GM10248 (cell line): ENCODE results near the gene FYB2.

Source experiments
- CTCF ChIA-PET: fragments of 300-600 bp; sonication (Branson Sonifier 250); formaldehyde crosslinking; extraction: SDS; loops from one replicate; lab custom pipeline; 2021; ENCODE audit warnings: antibody characterized with exemption; lab: Yijun Ruan, JAX
- POLR2A ChIA-PET: fragments of 350-650 bp; sonication (Branson Sonifier 250); formaldehyde crosslinking; extraction: SDS; loops from one replicate; lab custom pipeline; 2020; ENCODE audit warnings: antibody characterized with exemption; lab: Yijun Ruan, JAX
- DNase-seq: peaks from one replicate; pipeline ENCODE4 v3.0.0; 2012; ENCODE audit errors: extremely low spot score
- CTCF ChIP-seq: IDR thresholded peaks from 2 replicates; pipeline ENCODE4 v1.5.1; 2012; ENCODE audit warnings: mild to moderate bottlenecking, low read depth; ENCODE audit errors: extremely low read depth, missing control alignments, control extremely low read depth

The FYB2 gene

GRCh38 chr1:56797065-56797685, 22.0 kb downstream of the FYB2 start:
- TF ChIP-seq CTCF: no peak
- ChIA-PET POLR2A (no interaction called here), CTCF (interaction anchor here (1.3 to 1.4 kb wide), 2 partner anchors 15 to 17 kb away, joined by 3 to 4 read pairs; no protein-coding TSS in a partner anchor)
- no peak for DNase-seq

GRCh38 chr1:56795870-56796269, 23.3 kb downstream of the FYB2 start:
- ChIA-PET POLR2A (no interaction called here), CTCF (interaction anchor here (1.3 kb wide), 1 partner anchor 16 kb away, joined by 3 read pairs; no protein-coding TSS in a partner anchor)
- TF ChIP-seq CTCF: no peak
- DNase-seq: no peak

GRCh38 chr1:56790036-56790435, 29.2 kb downstream of the FYB2 start:
- TF ChIP-seq CTCF: no peak
- DNase-seq: no peak
- POLR2A ChIA-PET: no interaction called here
- CTCF ChIA-PET: interaction anchor here (1.4 to 1.5 kb wide), 2 partner anchors 14 to 32 kb away, joined by 3 read pairs; no protein-coding TSS in a partner anchor

GRCh38 chr1:56788588-56788987, 30.6 kb downstream of the FYB2 start:
- no peak for DNase-seq
- TF ChIP-seq CTCF: no peak
- ChIA-PET POLR2A (no interaction called here), CTCF (interaction anchor here (0.6 to 1.7 kb wide), 3 partner anchors 9 to 33 kb away, joined by 3 to 4 read pairs (median 4); no protein-coding TSS in a partner anchor)

- DNase-seq: no peak
- ChIA-PET CTCF (interaction anchor here (0.6 to 1.7 kb wide), 2 partner anchors 9 to 34 kb away, joined by 3 to 4 read pairs; no protein-coding TSS in a partner anchor), POLR2A (no interaction called here)
- TF ChIP-seq CTCF: no peak
These were observed 31.1 kb downstream of the FYB2 start for GRCh38 chr1:56788102-56788501.

- CTCF ChIA-PET: interaction anchor here (1.6 to 1.7 kb wide), 2 partner anchors 17 to 34 kb away, joined by 4 to 5 read pairs; no protein-coding TSS in a partner anchor
- TF ChIP-seq CTCF: no peak
- POLR2A ChIA-PET: no interaction called here
These were observed 31.9 kb downstream of the FYB2 start for GRCh38 chr1:56787330-56787729.

More at GRCh38 chr1:56787330-56787729, 31.9 kb downstream of the FYB2 start:
- no peak for DNase-seq
